ENCODE data around the gene LIPC.

The LIPC gene

GRCh38 chr15:58559904-58560588 is 128.3 kb downstream of the LIPC start:
- DNase-seq, result no peak

GRCh38 chr15:58561321-58561720 is 129.5 kb downstream of the LIPC start:
- no peak for DNase-seq

- no peak for DNase-seq
These were observed 130.3 kb downstream of the LIPC start for GRCh38 chr15:58562135-58562534.

GRCh38 chr15:58564981-58565380 is 133.2 kb downstream of the LIPC start:
- no peak for DNase-seq

GRCh38 chr15:58565619-58566018 is 133.8 kb downstream of the LIPC start:
- no peak for DNase-seq

- DNase-seq, result no peak
These were observed 134.2 kb downstream of the LIPC start for GRCh38 chr15:58566029-58566428.

- DNase-seq, result peak in 1 of 2 donors; percentile 9
These were observed 136.4 kb downstream of the LIPC start for GRCh38 chr15:58568157-58568571.

GRCh38 chr15:58569455-58569854 is 137.7 kb downstream of the LIPC start:
- DNase-seq, result no peak

GRCh38 chr15:58571491-58571890 is 139.7 kb downstream of the LIPC start:
- no peak for DNase-seq

GRCh38 chr15:58572521-58572920 is 140.7 kb downstream of the LIPC start:
- no peak for DNase-seq

GRCh38 chr15:58573270-58573669 is 141.5 kb downstream of the LIPC start:
- DNase-seq, result no peak

GRCh38 chr15:58574631-58575030 is 142.8 kb downstream of the LIPC start:
- no peak for DNase-seq

GRCh38 chr15:58575045-58575786 is 143.4 kb downstream of the LIPC start:
- no peak for DNase-seq

- no peak for DNase-seq
These were observed 144.9 kb downstream of the LIPC start for GRCh38 chr15:58576657-58577056.

- peak in 1 of 2 donors; percentile 15 for DNase-seq
These were observed 150.4 kb downstream of the LIPC start for GRCh38 chr15:58582160-58582559.

GRCh38 chr15:58583171-58583908 is 151.5 kb downstream of the LIPC start:
- no peak for DNase-seq

GRCh38 chr15:58584789-58585461 is 153.1 kb downstream of the LIPC start:
- DNase-seq, result no peak

GRCh38 chr15:58585693-58586443 is 154.1 kb downstream of the LIPC start:
- DNase-seq, result no peak

GRCh38 chr15:58587486-58587885 is 155.7 kb downstream of the LIPC start:
- DNase-seq, result no peak

GRCh38 chr15:58588096-58588495 is 156.3 kb downstream of the LIPC start:
- no peak for DNase-seq

GRCh38 chr15:58589047-58589446 is 157.3 kb downstream of the LIPC start:
- DNase-seq, result no peak

GRCh38 chr15:58590236-58590635 is 158.4 kb downstream of the LIPC start:
- DNase-seq, result no peak

Measured in hippocampal formation (tissue), 2 donors.